Ovary (tissue), 9 donors: Measurements from ENCODE around the gene CCDC194. TPM values are rescaled to one million over a fixed set of nuclear protein-coding genes. Genes with fewer than 3 reads are reported as not detected.

Experiments
- DNase-seq, 5 donors: peaks; one replicate each; pipeline ENCODE4 v3.0.0-alpha.2; 2019 to 2020
- H3K27ac ChIP-seq, 2 donors: fragments of 200-600 bp; one replicate each; pipeline versions ENCODE4 v1.5.1 to v1.8.0; 2019 to 2022
- H3K27me3 ChIP-seq: fragments of 200-600 bp; one replicate; pipeline ENCODE4 v1.8.0; 2022
- H3K36me3 ChIP-seq: fragments of 200-600 bp; sonication (generic); one replicate; pipeline ENCODE4 v1.5.1; 2019
- H3K4me1 ChIP-seq: one replicate; pipeline ENCODE4 v1.8.1; 2013; ENCODE audit warnings: mild to moderate bottlenecking, moderate library complexity; ENCODE audit not compliant: insufficient read depth
- H3K4me3 ChIP-seq: fragments of 200-600 bp; sonication (generic); one replicate; pipeline ENCODE4 v1.5.1; 2017
- H3K9me3 ChIP-seq, 2 donors: fragments of 200-600 bp in 1 of 2; sonication (generic) in 1 of 2; one replicate each; pipeline versions ENCODE4 v1.5.1 to v1.8.1; 2013 to 2019; ENCODE audit warnings: mild to moderate bottlenecking in 1 of 2, moderate library complexity in 1 of 2
- CTCF ChIP-seq, 3 donors: fragments of 450-650 bp in 2 of 3; fragments of 200-600 bp in 1 of 3; IDR thresholded peaks; one replicate each; pipeline versions ENCODE4 v1.5.1 to v1.8.0; 2016 to 2022; ENCODE audit warnings: antibody characterized with exemption in 3 of 3, mild to moderate bottlenecking in 1 of 3
- EP300 ChIP-seq: sonication (generic); formaldehyde crosslinking; IDR thresholded peaks from one replicate; pipeline ENCODE4 v1.6.1; 2017; ENCODE audit warnings: antibody characterized with exemption
- POLR2A ChIP-seq: fragments of 450-650 bp; IDR thresholded peaks from one replicate; pipeline ENCODE4 v1.6.1; 2017; ENCODE audit warnings: antibody characterized with exemption, mild to moderate bottlenecking, moderate library complexity
- WGBS, 3 donors: extraction: QIAGEN DNeasy Blood & Tissue Kit in 1 of 3; methylation state at CpG; one replicate each; pipeline versions ENCODE4 v1.1.5 to v1.1.7; 2013 to 2017; 5-methylcytosine and 5-hydroxymethylcytosine counted together
- intact Hi-C, 4 donors: fragments of 100-400 bp; cut with DNase I; formaldehyde crosslinking; loops; one replicate each; pipeline versions ENCODE4 v1.11.0 to v1.15.1; 2022 to 2023
- polyA plus RNA-seq, 2 donors: library from polyadenylated mRNA; stranded (reverse); fragments of 200-250 nt in 1 of 2; fragments of 350-450 nt in 1 of 2; fragmentation: Illumina TruSeq in 1 of 2; extraction: RNeasy Lipid Tissue Mini Kit (QIAGEN cat#74804) in 1 of 2; gene quantifications; one replicate each; pipeline ENCODE4 v1.2.3, GENCODE V29; 2013 to 2014
- total RNA-seq, 7 donors: library from RNA; depleted of rRNA in 2 of 7; stranded (reverse); fragments of >200 nt in 2 of 7; fragmentation: NEBNext Ultra II Directional in 3 of 7; extraction: Animal tissue kit (Norgen Biotek cat#: 25700) in 3 of 7; gene quantifications; one replicate each; pipeline versions ENCODE4 v1.1.0 to v1.2.4, GENCODE V29; 2016 to 2023
- donor health status: DM: no; HTN: no; CAD: no; lungs with moderate emphysema.
- donor health status: DM: no; HTN: no; CAD: no.
- donor health status: Bipolar disorder and iron deficiency.
- donor health status: DM: yes; HTN: yes; CAD: no.
- donor health status: DM: no; HTN: no; CAD: no.
- donor health status: DM: yes; HTN: yes; CAD: no.

The CCDC194 gene
- total and polyA plus RNA-seq, 9 donors, result 0.69 to 13.6 (median 5.7) TPM

DNA sequence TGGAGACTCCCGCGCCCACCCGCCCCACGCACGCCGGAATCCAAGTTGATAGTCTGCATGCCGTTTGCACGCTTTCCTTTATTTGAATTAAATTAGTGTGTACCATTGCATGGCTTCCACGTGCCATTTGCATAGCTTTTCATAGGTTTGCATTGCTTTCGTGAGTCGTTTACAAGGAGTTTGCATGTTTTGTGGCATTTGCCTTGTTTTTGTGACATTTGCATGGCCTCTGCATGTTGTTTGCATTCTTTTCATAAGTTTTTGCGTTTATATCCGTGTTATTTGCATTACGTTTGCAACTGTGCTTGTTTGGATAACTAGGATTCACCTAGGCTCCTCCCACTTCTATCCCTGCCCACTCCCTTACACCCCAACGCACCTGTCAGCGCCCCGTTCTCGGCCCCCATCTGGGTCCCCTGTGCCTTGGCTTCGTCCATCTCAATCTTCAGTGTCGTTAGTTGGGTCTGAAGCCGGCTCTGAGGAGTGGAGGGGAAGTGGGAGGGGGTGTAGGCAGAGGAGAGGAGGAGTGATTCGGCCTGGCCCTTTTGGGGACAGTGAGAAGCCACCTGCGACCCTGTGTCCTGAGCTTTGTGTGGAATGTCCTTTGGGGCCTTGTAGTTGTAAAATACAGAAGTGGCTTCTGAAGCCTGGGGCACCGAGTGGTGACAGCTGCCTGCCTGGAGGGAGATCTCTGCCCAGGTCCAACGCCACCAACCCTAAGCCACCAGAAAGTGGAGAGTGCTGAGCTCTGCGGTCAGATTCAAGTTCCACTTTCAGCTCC is 2.4 kb downstream of the CCDC194 start:
- no peak overlapping the region for H3K27ac ChIP-seq
- H3K36me3 ChIP-seq, result no peaks in the 10 kb centered on the region
- no peaks in the 10 kb centered on the region for H3K9me3 ChIP-seq
- TF ChIP-seq POLR2A (no peak), EP300 (no peak), CTCF (IDR thresholded peaks at IDR 0.05) (no peak)
- intact Hi-C loops, result loop anchor here in 3 of 4 donors (2.0 to 10.0 kb wide), 4 partner anchors 45 to 99 kb away; partner anchors contain the start of gene NXNL1 (in 1 of the 3)
- H3K4me3 ChIP-seq, result peak overlapping the region; percentile 54
- H3K27me3 ChIP-seq, result no peaks in the 10 kb centered on the region
- WGBS, 3 donors, result 6 to 8% (median 8%) methylated on average over 25 to 26 of the region's 26 CpGs
- peak in 1 of 5 donors; percentile 38 for DNase-seq
- peaks cover 11% of the 10 kb centered on the region for H3K4me1 ChIP-seq

GRCh38 chr19:17390665-17391370 is 3.2 kb downstream of the CCDC194 start:
- Histone ChIP-seq H3K9me3 (no peaks in the 10 kb centered on the region), H3K4me3 (peak overlapping the region; percentile 54), H3K27ac (no peak overlapping the region), H3K27me3 (no peaks in the 10 kb centered on the region), H3K36me3 (no peaks in the 10 kb centered on the region), H3K4me1 (peaks cover 11% of the 10 kb centered on the region)
- peak; percentile 91 to 95 (median 93) for DNase-seq
- TF ChIP-seq EP300 (no peak), POLR2A (peak; percentile 16), CTCF (IDR thresholded peaks at IDR 0.05) (peak; percentile 82 to 94 (median 87))
- WGBS, 3 donors, result 0 to 1% (median 1%) methylated on average over 43 to 50 of the region's 50 CpGs
- intact Hi-C loops, result loop anchor here in 3 of 4 donors (2.0 to 10.0 kb wide), 4 partner anchors 44 to 98 kb away; partner anchors contain the start of gene NXNL1 (in 1 of the 3)

- Histone ChIP-seq H3K27ac (no peak overlapping the region), H3K4me3 (peak overlapping the region; percentile 54), H3K9me3 (no peaks in the 10 kb centered on the region), H3K27me3 (no peaks in the 10 kb centered on the region), H3K4me1 (peaks cover 11% of the 10 kb centered on the region), H3K36me3 (no peaks in the 10 kb centered on the region)
- 6 to 15% (median 9%) methylated on average over 15 to 37 of the region's 37 CpGs for WGBS, 3 donors
- TF ChIP-seq POLR2A, result no peak
- TF ChIP-seq CTCF (IDR thresholded peaks at IDR 0.05), result peak in 2 of 3 donors; percentile 12 to 22
- peak in 2 of 5 donors; percentile 53 to 63 for DNase-seq
- intact Hi-C loops, result loop anchor here (2.0 to 10.0 kb wide), 5 partner anchors 43 to 97 kb away; partner anchors contain the start of gene NXNL1 (in 1 of the 4)
Observed at GRCh38 chr19:17389957-17390664, 3.9 kb downstream of the CCDC194 start.

DNA sequence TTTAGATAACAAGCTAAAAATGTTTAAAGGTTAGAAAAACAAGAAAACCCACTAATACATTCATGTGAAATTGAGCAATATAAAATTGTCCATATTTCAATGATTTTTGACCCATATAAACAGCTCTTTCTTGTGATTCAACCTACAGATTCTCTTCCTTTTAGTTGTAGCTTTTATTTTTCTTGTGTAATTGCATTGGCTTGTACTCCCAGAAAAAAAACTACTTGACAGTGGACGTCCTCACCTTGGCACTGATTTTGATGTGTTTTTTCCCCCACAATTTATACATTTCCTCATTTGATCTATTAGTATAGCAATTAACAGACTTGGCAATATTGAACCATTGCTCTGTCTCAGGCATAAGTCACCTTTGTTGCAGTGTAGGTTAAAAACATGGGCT is 4.7 kb downstream of the CCDC194 start:
- Histone ChIP-seq H3K36me3 (no peaks in the 10 kb centered on the region), H3K27me3 (no peaks in the 10 kb centered on the region), H3K27ac (no peak overlapping the region), H3K4me3 (no peak overlapping the region), H3K9me3 (no peaks in the 10 kb centered on the region), H3K4me1 (peaks cover 11% of the 10 kb centered on the region)
- 74 to 82% (median 76%) methylated on average over 1 of the region's 1 CpG for WGBS, 3 donors
- intact Hi-C loops, result loop anchor here in 2 of 4 donors (5.0 kb wide), 1 partner anchor 42 kb away; no protein-coding TSS in a partner anchor
- no peak for DNase-seq
- TF ChIP-seq EP300 (no peak), POLR2A (no peak), CTCF (IDR thresholded peaks at IDR 0.05) (no peak)
